ENCODE measurements around the gene RPS6KA2.
A peak's percentile ranks its signal among the peaks of the same experiment; 100 is the strongest.
"Not testable (repeated sequence)": the region's sequence is repeated elsewhere in the genome, so short reads cannot be mapped to it uniquely, and the experiment has no call there.

Gene RPS6KA2

DNA sequence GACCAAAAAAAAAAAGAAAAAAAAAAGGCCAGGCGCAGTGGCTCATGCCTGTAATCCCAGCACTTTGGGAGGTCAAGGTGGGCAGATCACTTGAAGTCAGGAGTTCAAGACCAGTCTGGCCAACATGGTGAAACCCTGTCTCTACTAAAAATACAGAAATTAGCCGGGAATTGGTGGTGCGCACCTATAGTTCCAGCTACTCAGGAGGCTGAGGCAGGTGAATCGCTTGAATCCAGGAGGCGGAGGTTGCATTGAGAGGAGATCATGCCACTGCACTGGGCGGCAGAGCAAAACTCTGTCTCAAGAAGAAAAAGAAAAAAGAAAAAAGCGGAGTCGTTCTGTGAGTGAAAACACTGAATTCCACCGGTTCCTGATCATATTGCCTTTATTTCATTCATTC, 240.0 kb downstream of the RPS6KA2 start:
- not testable (repeated sequence) for DNase-seq

DNA sequence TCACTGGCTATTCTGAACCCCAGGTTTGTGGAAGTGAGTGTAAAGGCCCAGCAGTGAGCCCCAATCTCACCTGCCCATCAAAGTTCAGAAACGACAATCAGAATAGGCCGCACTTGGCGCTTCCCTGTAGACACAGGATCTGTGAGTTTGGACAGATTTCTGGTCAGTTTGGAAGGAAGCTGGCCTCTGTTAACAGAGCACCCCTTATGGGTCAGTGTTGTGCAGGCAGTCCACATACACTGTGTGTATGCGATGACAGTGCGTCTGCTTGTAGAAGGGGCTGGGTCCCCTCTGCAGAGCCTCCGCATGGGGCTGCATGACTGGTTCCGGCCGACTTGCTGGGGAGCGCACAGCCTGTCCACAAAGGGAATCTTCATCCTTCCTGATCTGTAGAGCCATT, 240.9 kb downstream of the RPS6KA2 start:
- no peak for DNase-seq

DNA sequence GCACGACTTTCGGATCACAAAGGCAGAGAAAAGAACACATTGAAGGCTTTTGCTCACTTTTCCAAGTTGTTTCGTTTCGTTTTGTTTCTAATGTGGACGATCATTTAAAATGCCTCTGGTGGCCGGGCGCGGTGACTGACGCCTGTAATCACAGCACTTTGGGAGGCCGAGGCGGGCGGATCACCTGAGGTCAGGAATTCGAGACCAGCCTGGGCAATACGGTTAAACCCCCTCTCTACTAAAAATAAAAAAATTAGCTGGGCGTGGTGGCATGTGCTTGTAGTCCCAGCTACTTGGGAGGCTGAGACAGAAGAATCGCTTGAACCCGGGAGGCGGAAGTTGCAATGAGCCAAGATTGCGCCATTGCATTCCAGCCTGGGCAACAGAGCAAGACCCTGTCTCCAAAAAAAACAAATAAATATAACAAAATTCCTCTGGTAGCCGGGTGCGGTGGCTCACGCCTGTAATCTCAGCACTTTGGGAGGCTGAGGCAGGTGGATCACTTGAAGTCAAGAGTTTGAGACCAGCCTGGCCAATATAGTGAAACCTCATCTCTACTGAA, 243.2 kb downstream of the RPS6KA2 start:
- not testable (repeated sequence) for DNase-seq

DNA sequence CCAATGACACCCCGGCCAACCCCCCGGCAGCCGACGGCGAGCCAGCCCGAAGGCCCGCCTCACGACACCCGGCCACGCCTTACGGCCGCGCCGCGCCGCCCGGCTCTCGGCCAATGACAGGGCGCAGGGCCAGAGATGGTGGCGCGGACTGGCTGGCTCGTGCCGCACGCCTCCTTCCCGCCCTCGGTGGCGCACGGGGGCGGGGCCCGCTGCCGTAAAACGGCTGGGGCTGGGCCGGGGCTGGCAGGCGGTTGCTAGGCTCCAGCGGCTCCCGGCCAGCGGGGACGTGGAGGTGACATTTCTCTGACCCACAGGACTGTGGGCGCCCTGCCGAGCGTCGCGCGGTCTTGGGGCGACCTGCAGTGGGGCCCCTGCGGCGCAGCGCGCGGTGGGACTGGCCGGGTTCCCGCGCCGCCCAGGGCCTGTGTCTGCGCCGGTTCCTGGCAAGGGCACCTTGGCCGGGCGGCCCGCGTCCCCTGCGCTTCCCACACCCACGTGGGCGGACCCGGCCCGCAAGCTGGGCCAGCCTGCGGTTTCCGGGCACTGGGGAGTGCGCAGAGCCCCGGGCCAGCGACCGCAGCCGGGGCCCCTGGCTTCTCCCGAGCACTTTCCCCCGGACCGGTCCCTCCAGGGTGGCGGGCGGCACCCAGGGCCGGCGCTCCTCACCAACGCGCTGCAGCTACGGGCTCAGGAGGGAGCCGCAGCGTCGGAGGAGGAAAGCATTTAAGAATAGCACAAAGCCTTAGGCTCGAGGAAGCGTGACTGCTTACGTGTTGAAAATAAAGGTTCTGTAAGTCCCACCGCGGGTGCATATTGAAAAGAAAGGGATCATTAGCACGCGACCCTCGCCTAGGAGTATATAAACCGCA, 243.9 kb downstream of the RPS6KA2 start, which contains the start of gene MPC1:
Gene MPC1, minus strand, starts transcription at position 8 of the 869 bp plus-strand sequence. CDS start 64 bp downstream, outside the sequence.
- DNase-seq, result peak; percentile 97

DNA sequence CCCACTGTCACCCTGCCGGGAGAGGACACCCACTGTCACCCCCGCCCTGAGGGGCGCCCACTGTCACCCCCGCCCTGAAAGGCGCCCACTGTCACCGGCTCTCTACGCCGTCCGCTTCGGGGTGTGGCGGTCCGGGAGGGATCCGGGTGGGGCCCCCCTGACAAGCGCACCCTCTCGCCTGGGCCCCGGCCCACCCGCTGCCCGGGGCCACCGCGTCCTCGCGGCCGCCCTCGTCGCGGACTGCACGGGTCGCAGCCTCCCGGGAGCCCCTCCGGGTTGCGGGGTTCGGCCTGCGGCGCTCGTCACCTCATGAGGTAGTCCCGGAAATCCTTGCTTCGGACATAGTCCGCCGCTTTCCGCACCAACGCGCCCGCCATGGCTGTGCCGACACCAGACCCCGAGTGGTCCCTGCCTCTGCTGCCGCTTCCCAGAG, 244.5 kb downstream of the RPS6KA2 start:
- DNase-seq, result no peak

DNA sequence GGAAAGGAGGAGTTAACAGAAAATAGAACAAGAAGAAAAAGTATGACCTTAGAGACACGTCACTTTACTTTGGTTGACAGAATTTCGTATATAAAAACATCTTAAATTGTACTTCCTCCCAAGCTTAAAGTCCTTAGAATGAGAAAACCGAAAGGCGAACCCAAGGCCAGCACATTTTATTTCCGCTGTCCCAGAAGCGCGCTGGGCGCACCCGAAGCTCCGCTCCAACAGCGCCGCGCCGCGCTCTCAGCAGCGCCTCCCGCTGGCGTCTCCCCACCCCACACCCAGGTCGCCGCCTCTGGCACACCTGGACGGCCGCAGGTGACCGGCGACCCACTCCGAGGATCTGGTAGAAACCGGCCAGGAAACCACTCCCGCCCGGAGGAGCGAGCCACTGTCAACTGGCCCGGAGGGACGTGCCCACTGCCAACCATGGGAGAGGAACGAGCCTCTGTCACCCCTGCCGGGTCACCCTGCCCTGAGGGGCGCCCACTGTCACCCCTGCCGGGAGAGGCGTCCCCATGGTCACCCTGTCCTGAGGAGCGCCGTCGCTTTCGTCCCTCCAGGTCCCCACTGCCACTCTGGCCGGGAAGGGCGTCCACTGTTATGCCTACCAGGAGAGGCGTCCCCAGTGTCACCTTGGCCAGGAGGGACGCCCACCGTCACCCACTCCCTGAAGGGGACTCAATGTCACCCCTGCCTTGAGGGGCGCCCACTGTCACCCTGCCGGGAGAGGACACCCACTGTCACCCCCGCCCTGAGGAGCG, 245.1 kb downstream of the RPS6KA2 start:
- DNase-seq, result peak; percentile 87

DNA sequence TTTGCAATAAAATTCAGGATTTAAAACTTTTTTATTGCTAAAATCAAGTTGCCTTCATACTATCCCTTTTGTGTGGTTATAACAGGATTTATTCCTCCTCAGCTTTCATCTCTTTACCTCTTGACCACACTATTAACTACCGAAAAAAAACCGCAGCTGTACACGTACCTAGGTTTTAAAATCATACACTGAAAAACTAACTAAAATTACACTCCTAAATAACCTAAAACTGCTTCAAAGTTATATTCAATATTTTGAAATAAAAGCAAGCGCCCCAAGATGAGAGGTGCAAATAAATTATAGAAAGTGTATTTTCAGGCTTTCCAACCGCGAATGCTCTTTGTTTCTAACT, 245.7 kb downstream of the RPS6KA2 start:
- DNase-seq, result no peak

DNA sequence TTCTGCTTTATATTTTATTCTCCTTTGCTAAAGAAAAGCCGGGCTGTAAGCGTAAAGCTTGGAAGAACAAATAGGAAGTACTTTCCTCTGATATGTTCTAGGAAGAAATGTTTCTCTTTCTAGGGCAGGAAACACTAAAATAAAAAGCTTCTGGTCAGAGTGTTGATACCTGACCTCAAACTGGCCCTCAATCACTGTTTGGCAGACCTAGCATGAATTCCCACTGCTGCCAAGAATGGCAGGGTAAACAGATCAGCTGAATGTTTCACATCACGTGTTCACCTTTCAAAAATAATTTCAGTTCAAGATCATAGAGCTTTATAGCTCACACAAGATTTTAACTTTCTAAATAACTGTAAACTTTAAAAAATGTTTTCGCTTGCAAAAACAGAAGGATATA, 247.3 kb downstream of the RPS6KA2 start:
- no peak for DNase-seq

DNA sequence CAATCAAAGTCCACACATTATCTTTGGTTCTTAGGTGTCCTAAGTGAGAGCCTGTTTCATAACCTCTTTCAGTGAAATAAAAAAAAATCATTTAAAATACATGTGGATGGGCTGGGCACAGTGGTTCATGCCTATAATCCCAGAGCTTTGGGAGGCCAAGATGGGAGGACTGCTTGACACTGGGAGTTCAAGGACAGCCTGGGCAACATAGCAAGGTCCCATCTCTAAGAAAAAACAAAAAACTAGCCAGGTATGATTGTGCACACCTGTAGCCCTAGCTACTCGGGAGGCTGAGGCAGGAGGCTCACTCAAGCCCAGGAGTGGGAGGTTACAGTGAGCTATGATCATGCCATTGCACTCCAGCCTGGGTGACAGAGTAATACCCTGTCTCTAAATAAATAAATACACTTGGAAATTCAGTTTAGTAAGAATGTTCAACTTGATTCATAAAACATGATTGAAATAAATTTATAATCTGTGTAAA, 247.9 kb downstream of the RPS6KA2 start:
- DNase-seq, result no peak

DNA sequence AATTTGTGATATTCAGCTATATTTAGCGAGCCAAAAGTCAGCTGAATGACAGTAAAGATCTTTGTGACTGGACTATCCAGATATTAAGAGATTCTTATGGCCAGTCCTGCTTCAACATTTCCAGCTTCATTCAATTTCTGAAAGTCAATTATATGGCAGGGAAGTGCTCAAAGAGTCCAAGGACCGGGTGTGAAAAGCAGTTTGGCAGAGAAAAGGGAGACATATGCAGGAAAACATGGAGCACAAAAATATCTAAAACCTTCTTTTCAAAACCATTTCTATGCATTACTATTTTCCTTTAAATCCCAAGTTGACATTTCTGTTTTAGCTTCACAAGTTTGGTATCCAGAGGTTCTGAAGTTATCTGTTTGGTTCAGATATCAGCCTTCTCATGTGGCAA, 249.3 kb downstream of the RPS6KA2 start:
- DNase-seq, result no peak

DNA sequence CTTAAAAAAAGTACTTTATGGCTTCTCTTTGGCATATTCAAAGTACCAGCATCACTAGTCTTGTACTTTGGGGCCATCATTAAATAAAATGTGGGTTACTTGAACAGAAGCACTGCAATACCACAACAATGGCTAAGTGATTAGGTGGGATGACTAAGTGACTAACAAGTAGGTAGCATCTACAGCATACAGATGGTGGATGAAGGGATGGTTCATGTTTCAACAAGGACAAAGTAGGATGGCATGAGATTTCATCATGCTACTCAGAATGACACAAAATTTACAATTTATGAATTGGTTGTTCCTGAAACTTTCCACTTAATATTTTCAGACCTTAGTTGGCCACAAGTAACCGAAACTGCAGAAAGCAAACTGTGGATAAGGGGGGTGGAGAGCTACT, 252.0 kb downstream of the RPS6KA2 start:
- DNase-seq, result no peak

DNA sequence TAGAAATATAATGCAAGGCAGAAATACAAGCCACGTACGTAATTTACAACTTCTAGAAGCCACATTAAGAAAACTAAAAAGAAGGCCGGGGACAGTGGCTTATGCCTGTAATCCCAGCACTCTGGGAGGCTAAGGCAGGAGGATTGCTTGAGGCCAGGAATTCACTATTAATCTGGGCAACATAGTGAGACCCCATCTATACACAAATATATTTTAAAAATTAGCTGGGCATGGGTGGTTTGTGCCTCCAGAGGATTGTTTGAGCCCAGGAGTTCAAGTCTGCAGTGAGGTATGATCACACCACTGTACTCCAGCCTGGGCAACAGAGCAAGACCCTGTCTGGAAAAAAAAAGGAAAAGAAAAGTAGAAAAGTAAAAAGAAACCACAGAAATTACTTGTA, 256.6 kb downstream of the RPS6KA2 start:
- DNase-seq, result no peak

DNA sequence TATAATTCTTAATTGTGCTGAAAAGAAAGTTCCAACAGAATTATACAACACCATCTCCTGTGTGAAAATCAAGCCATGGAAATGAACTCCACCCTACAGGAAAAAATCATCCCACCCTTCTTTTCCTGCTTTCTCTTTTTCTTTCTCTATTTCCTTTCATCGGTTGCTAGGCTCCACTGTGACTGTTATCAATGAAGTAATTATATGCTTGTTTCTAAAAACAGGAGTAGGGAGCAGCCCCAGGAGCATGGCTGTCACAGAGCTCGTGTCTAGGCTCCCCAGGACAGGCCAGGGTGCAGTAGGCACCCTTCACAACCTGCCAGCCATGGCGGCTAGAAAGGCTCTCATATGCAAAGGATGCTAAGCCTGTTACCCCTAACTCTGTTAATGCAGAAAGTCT, 257.3 kb downstream of the RPS6KA2 start:
- DNase-seq, result no peak

DNA sequence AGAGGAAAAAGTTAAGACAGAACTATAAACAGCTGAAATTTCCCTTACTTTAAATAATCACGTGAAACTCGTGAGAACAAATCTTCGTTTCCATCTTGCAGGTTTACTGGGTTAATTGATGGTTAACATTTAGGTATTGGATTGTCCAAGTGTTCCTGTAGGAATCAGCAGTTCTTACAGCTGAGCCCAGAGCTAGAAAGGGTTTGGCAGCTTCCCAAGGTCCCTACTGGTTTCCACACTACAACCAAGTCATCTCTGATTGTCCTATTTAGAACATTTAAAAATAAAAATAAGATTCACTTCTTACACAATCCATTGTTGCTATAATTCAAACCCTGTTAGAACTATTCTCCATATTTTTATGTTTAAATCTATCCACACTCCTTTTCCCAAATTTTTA, 260.1 kb downstream of the RPS6KA2 start:
- DNase-seq, result no peak

DNA sequence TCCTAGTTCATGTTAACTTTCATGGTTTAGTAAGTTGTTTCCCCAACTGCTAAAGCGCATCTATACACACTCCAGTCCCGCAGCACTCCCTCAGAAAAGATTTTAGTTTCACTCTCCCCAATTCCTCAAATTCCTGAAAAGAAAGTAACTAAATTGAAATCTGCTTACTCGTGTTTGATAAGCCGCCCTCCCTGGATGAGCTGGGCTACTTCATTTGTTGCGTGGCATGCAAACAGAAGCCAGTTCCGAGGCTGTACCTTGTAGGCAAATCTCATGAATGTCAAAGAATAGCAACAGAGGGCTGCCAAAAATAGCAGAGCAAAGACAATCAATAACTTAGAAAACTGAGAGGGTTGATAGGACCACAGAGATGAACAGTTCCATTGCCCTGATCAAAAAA, 261.2 kb downstream of the RPS6KA2 start:
- DNase-seq, result no peak

DNA sequence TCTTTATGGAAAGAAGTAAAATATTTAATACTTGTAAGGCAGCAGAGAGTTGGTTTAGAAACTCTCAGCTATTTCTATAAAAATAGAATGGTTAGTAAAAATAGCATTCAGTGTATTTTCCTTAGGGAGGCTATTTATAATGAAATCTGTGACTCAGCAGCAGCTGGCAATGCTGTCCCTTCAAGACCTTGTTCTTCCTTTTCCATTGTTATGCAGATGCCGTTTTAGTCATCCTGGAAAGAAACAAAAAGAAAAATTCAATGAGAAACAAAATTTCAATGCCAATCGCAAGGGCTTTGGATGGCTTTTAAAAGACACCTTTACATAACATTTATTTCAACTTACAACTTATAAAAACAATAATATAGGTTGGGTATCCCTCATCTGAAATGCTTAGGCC, 261.8 kb downstream of the RPS6KA2 start:
- no peak for DNase-seq

DNA sequence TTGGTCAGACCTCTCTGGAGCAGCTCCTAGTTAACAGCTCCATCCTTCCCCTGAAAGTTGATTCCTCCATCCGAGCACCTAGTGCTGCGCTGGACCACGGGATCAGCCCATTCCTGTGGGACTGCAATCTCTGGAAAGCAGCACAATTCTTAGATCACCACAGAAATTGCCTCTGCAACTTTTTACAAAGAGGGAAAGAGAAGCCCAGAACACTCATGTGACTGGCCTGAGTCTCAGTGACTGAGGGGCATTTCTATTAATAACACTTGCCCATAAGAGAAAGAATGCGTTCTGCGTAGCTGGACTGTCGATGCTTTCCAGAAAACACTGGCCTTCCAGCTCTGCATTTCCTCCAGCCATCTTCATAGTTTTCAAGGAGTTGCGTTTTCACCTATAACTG, 262.6 kb downstream of the RPS6KA2 start:
- no peak for DNase-seq

DNA sequence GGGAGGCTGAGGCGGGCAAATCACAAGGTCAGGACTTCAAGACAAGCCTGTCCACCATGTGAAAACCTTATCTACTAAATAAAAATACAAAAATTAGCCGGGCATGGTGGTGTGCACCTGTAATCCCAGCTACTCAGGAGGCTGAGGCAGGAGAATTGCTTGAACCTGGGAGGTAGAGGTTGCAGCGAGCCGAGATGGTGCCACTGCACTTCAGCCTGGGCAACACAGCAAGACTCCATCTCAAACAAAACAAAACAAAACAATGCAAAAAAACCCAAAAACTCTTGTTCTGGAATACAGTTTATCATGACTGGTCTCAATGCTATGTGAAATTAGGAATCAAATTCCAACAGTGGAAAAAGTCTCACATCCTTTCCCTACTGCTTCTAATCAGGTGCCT, 264.6 kb downstream of the RPS6KA2 start:
- not testable (repeated sequence) for DNase-seq

DNA sequence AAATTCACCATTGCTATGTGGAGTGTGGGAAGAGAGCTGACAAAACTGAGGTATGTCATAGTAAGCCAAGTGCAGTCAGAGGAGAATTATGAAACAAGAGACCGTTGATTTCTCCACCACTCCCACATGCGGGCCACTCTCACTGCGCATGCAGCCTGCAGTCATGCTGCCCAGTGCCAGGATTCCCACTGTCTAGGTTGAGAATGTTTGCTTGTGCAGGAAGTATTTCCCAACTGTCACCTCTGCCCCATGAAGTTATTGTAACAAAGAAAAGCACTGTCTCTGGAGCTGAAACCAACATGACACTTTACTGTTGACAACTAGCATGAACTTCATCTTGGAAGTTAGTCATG, 266.0 kb downstream of the RPS6KA2 start:
- no peak for DNase-seq

DNA sequence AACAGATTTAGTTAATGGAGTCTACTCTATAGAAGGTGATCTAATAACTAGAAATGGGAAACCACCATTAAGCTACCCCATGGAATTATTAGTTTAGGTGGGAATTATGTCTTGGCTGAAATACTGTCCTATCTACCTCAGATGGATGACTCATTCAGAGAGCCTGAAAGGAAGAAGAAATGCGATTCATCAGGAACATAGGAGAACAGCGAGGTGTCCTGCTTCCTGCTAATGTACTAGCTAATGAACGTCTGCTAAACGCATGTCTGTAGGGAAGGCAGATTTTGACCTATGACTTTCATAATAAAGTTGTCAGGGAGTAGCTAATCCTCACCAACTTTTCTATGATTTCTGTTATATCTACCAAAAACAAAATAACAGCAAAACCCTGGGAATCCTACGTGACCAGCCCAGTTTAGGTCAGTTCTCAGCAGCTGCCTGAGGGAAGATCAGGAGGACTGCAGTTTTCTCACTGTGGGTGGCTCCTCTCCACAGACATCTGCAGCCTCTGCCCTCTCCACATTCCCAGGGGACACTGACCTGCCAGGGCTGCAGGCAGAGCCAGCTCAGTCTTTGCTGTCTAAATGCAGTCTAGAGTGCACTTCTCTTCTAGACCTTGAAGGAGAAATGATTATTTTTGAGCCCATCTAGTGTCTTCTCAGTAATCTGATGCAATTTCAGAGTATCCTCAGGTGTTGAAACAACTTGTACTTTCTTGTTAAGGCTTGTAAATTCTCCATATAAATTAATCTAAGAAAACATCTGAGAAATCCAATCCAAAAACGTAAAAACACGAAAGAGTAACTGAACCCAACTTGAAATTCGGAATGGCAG, 266.6 kb downstream of the RPS6KA2 start:
- no peak for DNase-seq
